Measurements from ENCODE around the gene RGS6. TPM values are rescaled to one million over a fixed set of nuclear protein-coding genes. Genes with fewer than 3 reads are reported as not detected.

RGS6 gene
- total and polyA plus RNA-seq, 2 donors (not counting 1 experiment from before 2014, with no cell fraction given), result not detected

DNA sequence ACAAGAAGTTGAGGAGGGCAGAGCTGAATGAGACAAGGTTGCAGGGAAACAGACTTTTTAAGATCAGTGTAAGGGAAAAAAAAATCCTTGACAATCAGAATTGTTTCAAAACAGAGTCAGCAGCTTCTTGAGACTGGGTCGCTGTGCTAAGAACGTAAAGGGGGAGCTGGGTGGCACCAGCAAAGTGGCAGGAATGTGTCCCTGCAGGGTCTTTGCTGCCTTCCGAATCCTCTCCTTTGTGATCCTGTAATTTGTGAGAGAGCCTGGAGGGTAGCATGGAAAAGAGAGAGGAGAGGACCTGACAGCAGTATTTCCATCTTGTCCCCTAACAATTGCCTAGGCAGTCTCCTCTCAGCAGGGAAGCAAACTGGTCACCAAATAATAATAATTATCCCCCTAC lies 472.8 kb downstream of the RGS6 start:
- TF ChIP-seq, protein P1, sequence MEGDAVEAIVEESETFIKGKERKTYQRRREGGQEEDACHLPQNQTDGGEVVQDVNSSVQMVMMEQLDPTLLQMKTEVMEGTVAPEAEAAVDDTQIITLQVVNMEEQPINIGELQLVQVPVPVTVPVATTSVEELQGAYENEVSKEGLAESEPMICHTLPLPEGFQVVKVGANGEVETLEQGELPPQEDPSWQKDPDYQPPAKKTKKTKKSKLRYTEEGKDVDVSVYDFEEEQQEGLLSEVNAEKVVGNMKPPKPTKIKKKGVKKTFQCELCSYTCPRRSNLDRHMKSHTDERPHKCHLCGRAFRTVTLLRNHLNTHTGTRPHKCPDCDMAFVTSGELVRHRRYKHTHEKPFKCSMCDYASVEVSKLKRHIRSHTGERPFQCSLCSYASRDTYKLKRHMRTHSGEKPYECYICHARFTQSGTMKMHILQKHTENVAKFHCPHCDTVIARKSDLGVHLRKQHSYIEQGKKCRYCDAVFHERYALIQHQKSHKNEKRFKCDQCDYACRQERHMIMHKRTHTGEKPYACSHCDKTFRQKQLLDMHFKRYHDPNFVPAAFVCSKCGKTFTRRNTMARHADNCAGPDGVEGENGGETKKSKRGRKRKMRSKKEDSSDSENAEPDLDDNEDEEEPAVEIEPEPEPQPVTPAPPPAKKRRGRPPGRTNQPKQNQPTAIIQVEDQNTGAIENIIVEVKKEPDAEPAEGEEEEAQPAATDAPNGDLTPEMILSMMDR (conservative IDR thresholded peaks at IDR 0.05 in 1 of 2, IDR thresholded peaks at IDR 0.05 in 1 of 2; ENCODE audit: low read depth in 1 of 2, low read length in 2 of 2), result no peak
- TF ChIP-seq EZH2 (IDR thresholded peaks at IDR 0.05; ENCODE audit: low read length, missing control alignments), result no peak
- DNase-seq (ENCODE audit: low read depth in 2 of 2), result no peak
- Histone ChIP-seq H3K36me3 (ENCODE audit: control insufficient read depth, insufficient read depth, low read length) (no peaks in the 10 kb centered on the region), H3K4me2 (ENCODE audit: extremely low read depth, insufficient read depth, low read length) (no peak overlapping the region), H2AFZ (ENCODE audit: low read length) (no peak overlapping the region), H3K9ac (ENCODE audit: insufficient read depth, low read length) (no peak overlapping the region), H4K20me1 (ENCODE audit: control insufficient read depth, extremely low read depth, insufficient read depth, low read length) (no peaks in the 10 kb centered on the region), H3K27me3 (ENCODE audit: control insufficient read depth, insufficient read depth, low read length) (no peaks in the 10 kb centered on the region), H3K9me3 (ENCODE audit: control insufficient read depth, insufficient read depth, low read depth, low read length) (no peaks in the 10 kb centered on the region), H3K4me1 (ENCODE audit: control insufficient read depth, extremely low read depth, insufficient read depth, low read length) (no peaks in the 10 kb centered on the region), H3K79me2 (ENCODE audit: control insufficient read depth, insufficient read depth, low read length) (no peaks in the 10 kb centered on the region), H3K27ac (ENCODE audit: insufficient read depth, low read length) (no peak overlapping the region), H3K4me3 (replicated peaks in 1 of 4; ENCODE audit: control extremely low read depth in 1 of 4, insufficient read depth in 1 of 4, low read depth in 3 of 4, low read length in 4 of 4) (no peak overlapping the region)

DNA sequence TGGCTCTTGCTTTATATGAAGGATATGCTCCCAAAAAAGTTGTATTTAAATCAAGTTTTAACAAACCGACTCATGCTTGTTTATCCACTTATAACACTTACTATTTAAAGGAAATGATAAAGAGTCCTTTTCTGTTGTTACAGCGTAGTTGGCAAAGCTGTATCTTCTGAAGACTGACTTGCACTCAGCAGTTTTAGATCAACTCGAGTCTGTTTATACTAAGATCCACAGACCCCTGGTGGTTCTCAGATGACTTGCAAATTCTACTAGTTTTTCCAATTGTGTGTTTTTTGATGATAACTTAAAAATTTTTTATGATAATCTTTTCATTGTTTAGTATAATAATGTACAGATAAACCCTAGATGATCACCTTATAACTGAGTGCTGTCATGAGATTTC lies 475.8 kb downstream of the RGS6 start:
- TF ChIP-seq, protein P1 (conservative IDR thresholded peaks at IDR 0.05 in 1 of 2, IDR thresholded peaks at IDR 0.05 in 1 of 2; ENCODE audit: low read depth in 1 of 2, low read length in 2 of 2), result no peak
- TF ChIP-seq EZH2 (IDR thresholded peaks at IDR 0.05; ENCODE audit: low read length, missing control alignments), result no peak
- Histone ChIP-seq H3K9me3 (ENCODE audit: control insufficient read depth, insufficient read depth, low read depth, low read length) (no peaks in the 10 kb centered on the region), H2AFZ (ENCODE audit: low read length) (no peak overlapping the region), H3K27ac (ENCODE audit: insufficient read depth, low read length) (no peak overlapping the region), H3K9ac (ENCODE audit: insufficient read depth, low read length) (no peak overlapping the region), H3K36me3 (ENCODE audit: control insufficient read depth, insufficient read depth, low read length) (no peaks in the 10 kb centered on the region), H3K27me3 (ENCODE audit: control insufficient read depth, insufficient read depth, low read length) (no peaks in the 10 kb centered on the region), H3K4me1 (ENCODE audit: control insufficient read depth, extremely low read depth, insufficient read depth, low read length) (no peaks in the 10 kb centered on the region), H4K20me1 (ENCODE audit: control insufficient read depth, extremely low read depth, insufficient read depth, low read length) (no peaks in the 10 kb centered on the region), H3K79me2 (ENCODE audit: control insufficient read depth, insufficient read depth, low read length) (no peaks in the 10 kb centered on the region), H3K4me3 (replicated peaks in 1 of 4; ENCODE audit: control extremely low read depth in 1 of 4, insufficient read depth in 1 of 4, low read depth in 3 of 4, low read length in 4 of 4) (no peak overlapping the region), H3K4me2 (ENCODE audit: extremely low read depth, insufficient read depth, low read length) (no peak overlapping the region)
- DNase-seq (ENCODE audit: low read depth in 2 of 2), result no peak

DNA sequence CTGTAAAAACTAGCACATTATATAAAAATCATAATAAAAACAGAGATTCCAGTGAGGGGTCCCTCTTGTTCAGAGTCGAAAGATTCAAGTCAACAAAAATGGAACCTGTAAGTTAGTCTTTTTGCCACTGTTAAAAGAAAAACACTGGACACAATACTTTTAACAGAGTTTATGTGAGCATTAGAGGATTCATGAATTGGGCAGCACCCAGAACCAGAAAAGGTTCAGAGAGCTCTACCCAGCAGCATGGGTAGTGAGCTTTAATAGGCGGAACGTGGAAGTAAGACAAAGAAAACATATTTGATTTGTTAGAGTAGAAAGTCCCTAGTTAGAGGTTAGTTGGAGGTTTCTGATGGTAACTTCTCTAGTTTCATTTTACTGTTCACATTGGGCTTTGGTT lies 476.8 kb downstream of the RGS6 start:
- no peak overlapping the region for H2AFZ ChIP-seq (ENCODE audit: low read length)

More for the DNA sequence above, 476.8 kb downstream of the RGS6 start:
- Histone ChIP-seq H3K4me1 (ENCODE audit: control insufficient read depth, extremely low read depth, insufficient read depth, low read length) (no peaks in the 10 kb centered on the region), H3K4me3 (replicated peaks in 1 of 4; ENCODE audit: control extremely low read depth in 1 of 4, insufficient read depth in 1 of 4, low read depth in 3 of 4, low read length in 4 of 4) (no peak overlapping the region), H3K79me2 (ENCODE audit: control insufficient read depth, insufficient read depth, low read length) (no peaks in the 10 kb centered on the region), H4K20me1 (ENCODE audit: control insufficient read depth, extremely low read depth, insufficient read depth, low read length) (no peaks in the 10 kb centered on the region), H3K9me3 (ENCODE audit: control insufficient read depth, insufficient read depth, low read depth, low read length) (no peaks in the 10 kb centered on the region), H3K36me3 (ENCODE audit: control insufficient read depth, insufficient read depth, low read length) (no peaks in the 10 kb centered on the region), H3K27me3 (ENCODE audit: control insufficient read depth, insufficient read depth, low read length) (no peaks in the 10 kb centered on the region), H3K9ac (ENCODE audit: insufficient read depth, low read length) (no peak overlapping the region), H3K27ac (ENCODE audit: insufficient read depth, low read length) (no peak overlapping the region), H3K4me2 (ENCODE audit: extremely low read depth, insufficient read depth, low read length) (no peak overlapping the region)
- no peak for TF ChIP-seq EZH2 (IDR thresholded peaks at IDR 0.05; ENCODE audit: low read length, missing control alignments)
- TF ChIP-seq, protein P1 (conservative IDR thresholded peaks at IDR 0.05 in 1 of 2, IDR thresholded peaks at IDR 0.05 in 1 of 2; ENCODE audit: low read depth in 1 of 2, low read length in 2 of 2), result no peak
- DNase-seq (ENCODE audit: low read depth in 2 of 2), result no peak

Data from fibroblast of lung (primary cell).